ENCODE data around the gene SND1. TPM values are rescaled to one million over a fixed set of nuclear protein-coding genes. Genes with fewer than 3 reads are reported as not detected.

SND1 gene
- total RNA-seq, 6 experiments from 2014 or later: 217 to 259 (median 247) TPM

DNA sequence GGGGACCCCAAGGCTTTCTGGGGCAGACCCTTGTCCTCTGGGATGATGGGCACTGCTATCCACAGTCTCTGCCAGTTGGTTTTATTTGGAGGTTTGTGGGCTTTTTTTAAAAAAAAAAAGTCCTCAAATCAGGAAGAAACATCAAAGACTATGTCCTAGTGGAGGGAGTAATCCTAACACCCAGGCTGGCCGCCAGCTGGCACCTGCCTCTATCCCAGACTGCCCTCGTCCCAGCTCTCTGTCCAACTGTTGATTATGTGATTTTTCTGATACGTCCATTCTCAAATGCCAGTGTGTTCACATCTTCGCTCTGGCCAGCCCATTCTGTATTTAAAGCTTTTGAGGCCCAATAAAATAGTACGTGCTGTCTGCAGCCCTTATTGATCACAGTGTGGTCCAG lies 440.2 kb downstream of the SND1 start:
- Mint-ChIP-seq H3K36me3 (ENCODE audit: low read depth) (peaks cover 28% of the 10 kb centered on the region), H3K27me3 (ENCODE audit: insufficient read depth) (peaks cover 10% of the 10 kb centered on the region), H3K4me1 (ENCODE audit: low read depth) (peaks cover 25% of the 10 kb centered on the region), H3K4me3 (no peak overlapping the region; the same call in 1 of the 2 replicates), H3K27ac (no peak overlapping the region), H3K9me3 (no peaks in the 10 kb centered on the region)
- no peak for DNase-seq
- TF ChIP-seq, protein P1, sequence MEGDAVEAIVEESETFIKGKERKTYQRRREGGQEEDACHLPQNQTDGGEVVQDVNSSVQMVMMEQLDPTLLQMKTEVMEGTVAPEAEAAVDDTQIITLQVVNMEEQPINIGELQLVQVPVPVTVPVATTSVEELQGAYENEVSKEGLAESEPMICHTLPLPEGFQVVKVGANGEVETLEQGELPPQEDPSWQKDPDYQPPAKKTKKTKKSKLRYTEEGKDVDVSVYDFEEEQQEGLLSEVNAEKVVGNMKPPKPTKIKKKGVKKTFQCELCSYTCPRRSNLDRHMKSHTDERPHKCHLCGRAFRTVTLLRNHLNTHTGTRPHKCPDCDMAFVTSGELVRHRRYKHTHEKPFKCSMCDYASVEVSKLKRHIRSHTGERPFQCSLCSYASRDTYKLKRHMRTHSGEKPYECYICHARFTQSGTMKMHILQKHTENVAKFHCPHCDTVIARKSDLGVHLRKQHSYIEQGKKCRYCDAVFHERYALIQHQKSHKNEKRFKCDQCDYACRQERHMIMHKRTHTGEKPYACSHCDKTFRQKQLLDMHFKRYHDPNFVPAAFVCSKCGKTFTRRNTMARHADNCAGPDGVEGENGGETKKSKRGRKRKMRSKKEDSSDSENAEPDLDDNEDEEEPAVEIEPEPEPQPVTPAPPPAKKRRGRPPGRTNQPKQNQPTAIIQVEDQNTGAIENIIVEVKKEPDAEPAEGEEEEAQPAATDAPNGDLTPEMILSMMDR (IDR thresholded peaks at IDR 0.05): no peak

DNA sequence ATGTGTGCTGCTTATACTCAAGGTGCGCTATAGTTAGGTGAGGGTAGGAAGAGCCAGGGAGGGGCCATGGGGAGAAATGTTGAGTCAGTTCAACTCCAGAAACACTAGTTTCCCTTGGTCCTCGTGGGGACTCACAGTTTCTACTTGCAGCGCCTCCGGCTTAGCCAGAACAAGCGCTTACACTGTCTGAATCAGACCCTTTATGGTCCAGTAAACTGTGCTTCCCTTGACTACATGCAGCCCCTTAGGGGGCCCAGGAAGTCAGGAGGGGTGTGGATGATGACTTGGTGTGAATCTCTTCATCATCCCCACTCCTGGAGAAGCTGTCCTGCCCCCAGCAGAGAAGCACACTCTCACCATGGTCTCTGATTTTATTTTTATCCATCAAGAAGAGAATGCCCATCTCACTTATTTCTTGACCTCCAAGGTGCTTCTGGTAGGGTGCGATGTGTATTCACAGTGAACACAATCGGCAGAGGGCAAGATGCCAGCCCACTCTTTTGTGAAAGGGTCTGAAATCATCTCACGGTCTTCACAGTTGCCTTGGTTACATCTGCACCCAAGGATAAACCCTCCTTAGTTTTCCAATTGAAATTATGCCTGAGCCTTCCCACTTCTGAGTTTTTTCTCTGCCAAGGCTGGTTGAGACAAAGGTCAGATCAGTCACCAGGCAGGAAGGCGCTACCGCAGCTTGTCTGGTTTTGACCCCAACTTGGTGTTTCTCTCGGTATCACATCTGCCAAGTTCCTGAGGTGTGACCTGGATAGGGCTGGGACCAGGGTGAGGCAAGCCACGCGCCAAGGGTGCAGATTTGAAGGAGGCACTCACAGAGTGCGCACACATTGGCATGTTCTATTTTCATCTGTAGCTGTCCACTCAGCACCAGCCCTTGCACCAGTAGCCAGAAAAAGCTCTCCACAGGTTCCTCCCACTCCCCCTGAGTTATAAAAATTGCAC lies 441.9 kb downstream of the SND1 start:
- Mint-ChIP-seq H3K4me3 (no peak overlapping the region), H3K4me1 (ENCODE audit: low read depth) (peaks cover 36% of the 10 kb centered on the region), H3K27me3 (ENCODE audit: insufficient read depth) (peaks cover 14% of the 10 kb centered on the region), H3K27ac (no peak overlapping the region), H3K9me3 (no peaks in the 10 kb centered on the region), H3K36me3 (ENCODE audit: low read depth) (peaks cover 32% of the 10 kb centered on the region)
- TF ChIP-seq, protein P1 (IDR thresholded peaks at IDR 0.05): no peak
- DNase-seq: no peak

DNA sequence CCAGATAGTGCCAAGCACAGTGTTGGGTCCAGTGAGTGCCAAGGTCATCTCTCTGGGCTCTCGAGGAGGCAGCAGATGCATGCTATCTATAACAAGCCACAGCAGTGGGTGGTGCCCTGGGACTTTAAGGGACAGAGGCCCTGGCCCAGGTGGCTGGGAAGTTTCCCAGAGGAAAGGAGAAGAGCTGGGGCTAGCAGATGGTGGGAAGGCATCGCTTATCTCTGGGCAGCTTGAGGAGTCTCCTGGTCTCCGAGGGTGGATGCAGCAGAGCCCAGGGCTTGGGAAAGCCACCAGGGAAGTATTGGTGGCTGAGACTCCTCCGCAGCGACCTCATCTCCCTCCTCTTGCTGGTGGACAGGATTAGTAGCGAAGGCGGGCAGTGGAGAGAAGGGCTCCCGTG lies 442.7 kb downstream of the SND1 start:
- Mint-ChIP-seq H3K27ac (no peak overlapping the region), H3K27me3 (ENCODE audit: insufficient read depth) (peaks cover 14% of the 10 kb centered on the region), H3K4me1 (ENCODE audit: low read depth) (peaks cover 36% of the 10 kb centered on the region), H3K9me3 (no peaks in the 10 kb centered on the region), H3K36me3 (ENCODE audit: low read depth) (peaks cover 32% of the 10 kb centered on the region), H3K4me3 (no peak overlapping the region)
- TF ChIP-seq, protein P1 (IDR thresholded peaks at IDR 0.05): no peak
- DNase-seq: no peak

DNA sequence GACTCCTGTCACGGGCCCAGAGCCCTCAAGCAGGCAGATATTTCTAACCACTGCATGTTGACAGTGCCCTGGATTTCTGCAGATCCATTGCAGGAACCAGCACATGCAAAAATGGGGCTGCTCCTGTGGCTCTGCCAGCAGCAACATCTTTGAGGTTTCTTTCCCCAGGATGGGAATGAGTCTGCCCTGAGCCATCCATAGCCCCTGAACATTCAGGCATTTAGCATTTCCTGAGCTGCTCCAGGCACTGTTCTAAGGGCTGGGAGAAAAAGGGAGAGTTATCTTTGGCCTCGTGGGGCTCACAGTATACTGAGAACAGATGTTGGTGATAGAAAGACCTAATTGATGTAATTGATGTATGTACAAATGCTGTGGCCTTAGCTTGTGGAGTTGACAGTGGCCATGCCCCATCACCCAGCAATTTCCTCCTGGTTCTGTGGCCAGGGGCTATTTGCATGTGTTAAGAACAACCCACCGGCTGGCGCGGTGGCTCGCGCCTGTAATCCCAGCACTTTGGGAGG lies 445.3 kb downstream of the SND1 start:
- H3K27me3 Mint-ChIP-seq (ENCODE audit: insufficient read depth): peaks cover 11% of the 10 kb centered on the region; the same call in 1 of the 2 replicates
- H3K4me3 Mint-ChIP-seq: no peak overlapping the region
- H3K36me3 Mint-ChIP-seq (ENCODE audit: low read depth): peaks cover 19% of the 10 kb centered on the region; the same call in 1 of the 2 replicates
- DNase-seq: peak; percentile 23
- no peaks in the 10 kb centered on the region for H3K9me3 Mint-ChIP-seq
- TF ChIP-seq, protein P1 (IDR thresholded peaks at IDR 0.05): no peak
- peaks cover 34% of the 10 kb centered on the region for H3K4me1 Mint-ChIP-seq (ENCODE audit: low read depth)
- no peak overlapping the region for H3K27ac Mint-ChIP-seq

DNA sequence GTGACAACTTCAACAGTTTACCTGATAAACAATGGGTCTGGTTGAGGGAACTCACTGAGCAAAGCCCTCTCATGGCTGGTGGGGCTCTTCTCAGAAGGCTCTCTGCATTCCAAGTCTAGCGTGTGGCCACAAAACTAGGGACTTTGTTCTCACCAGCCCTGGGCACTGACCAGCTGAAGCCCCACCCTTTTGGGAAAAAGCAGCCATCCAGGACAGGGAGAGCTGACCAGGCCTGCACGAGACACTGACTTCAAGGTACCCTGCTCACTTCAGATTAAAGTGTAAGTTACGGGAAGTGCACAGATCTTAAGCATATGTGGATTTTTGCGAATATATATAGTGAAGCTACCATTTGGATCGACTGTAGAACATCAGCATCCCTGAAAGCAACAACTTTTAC lies 446.6 kb downstream of the SND1 start:
- H3K4me3 Mint-ChIP-seq: no peak overlapping the region
- TF ChIP-seq, protein P1 (IDR thresholded peaks at IDR 0.05): no peak
- no peak for DNase-seq
- H3K9me3 Mint-ChIP-seq: no peaks in the 10 kb centered on the region
- H3K27ac Mint-ChIP-seq: no peak overlapping the region
- peaks cover 38% of the 10 kb centered on the region for H3K4me1 Mint-ChIP-seq (ENCODE audit: low read depth)
- peaks cover 19% of the 10 kb centered on the region; the same call in 1 of the 2 replicates for H3K36me3 Mint-ChIP-seq (ENCODE audit: low read depth)
- H3K27me3 Mint-ChIP-seq (ENCODE audit: insufficient read depth): peaks cover 22% of the 10 kb centered on the region
